OCI-LY7 (cell line): Measurements from ENCODE around the gene MS4A15. TPM values are rescaled to one million over a fixed set of nuclear protein-coding genes. Genes with fewer than 3 reads are reported as not detected.

ENCODE experiments used
- BruUV-seq: library from RNA; stranded (reverse); fragments of 400-500 nt; replicated peaks from 2 replicates; lab custom pipeline; 2021; lab: Mats Ljungman, UMichigan
- CTCF ChIA-PET: fragments of 300-600 bp; sonication (Branson Sonifier 250); formaldehyde crosslinking; loops from one replicate; lab custom pipeline; 2022; ENCODE audit warnings: antibody characterized with exemption; ENCODE audit not compliant: unreplicated experiment; lab: Charles Lee
- POLR2A ChIA-PET: fragments of 300-600 bp; sonication (Branson Sonifier 250); formaldehyde crosslinking; loops from one replicate; lab custom pipeline; 2022; ENCODE audit warnings: antibody characterized with exemption; lab: Charles Lee
- DNase-seq: peaks from one replicate; pipeline ENCODE4 v3.0.0-alpha.2; 2015; ENCODE audit warnings: low spot score
- H2AFZ ChIP-seq: fragments of 200-600 bp; sonication (generic), shearing (Covaris generic); 2 replicates; pipeline ENCODE4 v1.6.1; 2014; ENCODE audit warnings: mild to moderate bottlenecking, antibody characterized with exemption, low read length, moderate library complexity
- H3K27ac ChIP-seq: fragments of 200-600 bp; sonication (generic); 2 replicates; pipeline ENCODE4 v1.5.1; 2014; ENCODE audit warnings: mixed run types, low read depth, mild to moderate bottlenecking, moderate library complexity, low read length, inconsistent platforms; ENCODE audit not compliant: poor library complexity, severe bottlenecking
- H3K36me3 ChIP-seq: fragments of 200-600 bp; sonication (generic); 2 replicates; pipeline ENCODE4 v1.6.1; 2014; ENCODE audit warnings: mild to moderate bottlenecking, antibody characterized with exemption, low read length, moderate library complexity, mixed read lengths; ENCODE audit not compliant: insufficient read depth
- H3K4me1 ChIP-seq: fragments of 200-600 bp; sonication (generic); 2 replicates; pipeline ENCODE4 v1.5.1; 2014; ENCODE audit warnings: mild to moderate bottlenecking, low read length; ENCODE audit not compliant: insufficient read depth, poor library complexity, severe bottlenecking
- H3K4me2 ChIP-seq: fragments of 200-600 bp; sonication (generic); 2 replicates; pipeline ENCODE4 v1.6.1; 2014; ENCODE audit warnings: mild to moderate bottlenecking, low read length
- H3K4me3 ChIP-seq: fragments of 200-600 bp; sonication (generic); 2 replicates; pipeline ENCODE4 v1.5.1; 2014; ENCODE audit warnings: mild to moderate bottlenecking, low read depth, low read length; ENCODE audit not compliant: poor library complexity, severe bottlenecking
- H3K79me2 ChIP-seq: fragments of 200-600 bp; sonication (generic); 2 replicates; pipeline ENCODE4 v1.6.1; 2016; ENCODE audit warnings: low read depth, mild to moderate bottlenecking, low read length, moderate library complexity, mixed read lengths; ENCODE audit not compliant: insufficient read depth
- H3K9me2 ChIP-seq: fragments of 200-600 bp; sonication (generic); 2 replicates; pipeline ENCODE4 v1.6.1; 2016; ENCODE audit warnings: mild to moderate bottlenecking, low read length, mixed read lengths; ENCODE audit not compliant: insufficient read depth
- H3K9me3 ChIP-seq: fragments of 200-600 bp; sonication (generic); 2 replicates; pipeline ENCODE4 v1.6.1; 2014; ENCODE audit warnings: mild to moderate bottlenecking, mixed run types, low read length, mixed read lengths
- H4K20me1 ChIP-seq: fragments of 200-600 bp; sonication (generic); 2 replicates; pipeline ENCODE4 v1.6.1; 2014; ENCODE audit warnings: mild to moderate bottlenecking, antibody characterized with exemption, low read length, moderate library complexity, mixed read lengths; ENCODE audit not compliant: insufficient read depth
- CTCF ChIP-seq: fragments of 200-600 bp; sonication (generic); conservative IDR thresholded peaks from 2 replicates; pipeline ENCODE4 v1.5.1; 2014; ENCODE audit warnings: mild to moderate bottlenecking, antibody characterized with exemption, low read length, moderate library complexity, mixed read lengths
- EZH2phosphoT487 ChIP-seq: fragments of 200-600 bp; sonication (generic); IDR thresholded peaks from 2 replicates; pipeline ENCODE4 v1.6.1; 2018; ENCODE audit warnings: low read depth, borderline replicate concordance, mild to moderate bottlenecking, mixed run types, antibody characterized with exemption, low read length, moderate library complexity, mixed read lengths
- intact Hi-C: fragments of 100-400 bp; cut with micrococcal nuclease; formaldehyde crosslinking; loops from one replicate; pipeline ENCODE4 v1.10.0; 2022; ENCODE audit not compliant: unreplicated experiment
- total RNA-seq, 2 experiments: library from RNA; depleted of rRNA in 1 of 2; stranded (reverse); fragments of >200 nt in 1 of 2; shearing (Covaris generic) in 1 of 2; gene quantifications; 2 replicates each; pipeline ENCODE4 v1.2.3, GENCODE V29; 2014 to 2022

MS4A15 gene
- total RNA-seq, 2 experiments from 2014 or later, result not detected

DNA sequence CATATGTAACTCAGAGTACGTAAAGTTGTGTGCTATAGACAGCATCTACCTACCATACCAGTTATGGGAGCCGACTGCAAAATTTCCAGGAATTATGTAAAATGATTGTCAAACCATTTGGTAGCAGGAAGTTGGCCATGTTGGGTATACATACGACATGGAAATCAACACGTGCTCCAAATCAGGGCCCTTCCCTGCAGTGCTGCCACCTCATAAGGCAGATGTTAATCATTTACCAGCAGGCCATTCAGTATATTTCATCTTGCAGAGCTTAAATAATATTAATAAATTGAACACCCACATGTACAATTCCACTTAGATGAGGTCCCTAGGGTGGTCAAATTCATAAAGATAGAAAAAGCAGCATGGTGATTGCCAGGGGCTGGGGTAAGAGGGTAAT is 22.4 kb upstream of the MS4A15 start:
- Histone ChIP-seq H2AFZ (no peak overlapping the region), H3K9me3 (no peaks in the 10 kb centered on the region), H3K4me3 (no peak overlapping the region), H3K4me2 (no peak overlapping the region), H3K9me2 (no peaks in the 10 kb centered on the region), H3K4me1 (no peaks in the 10 kb centered on the region), H3K36me3 (no peaks in the 10 kb centered on the region), H3K79me2 (no peaks in the 10 kb centered on the region), H3K27ac (no peak overlapping the region), H4K20me1 (no peaks in the 10 kb centered on the region)
- CTCF ChIA-PET, result no interaction called here
- POLR2A ChIA-PET, result interaction anchor here (0.6 kb wide), 1 partner anchor 404 kb away, joined by 3 read pairs; no protein-coding TSS in a partner anchor
- BruUV-seq, result no TSS peak
- no peak for DNase-seq
- intact Hi-C loops, result no loop called here
- no peak for TF ChIP-seq EZH2phosphoT487
- no peak for TF ChIP-seq CTCF

- no peaks in the 10 kb centered on the region for H3K4me1 ChIP-seq
- intact Hi-C loops, result no loop called here
- BruUV-seq, result no TSS peak
- no peak overlapping the region for H2AFZ ChIP-seq
- ChIA-PET POLR2A (no interaction called here), CTCF (interaction anchor here (1.4 kb wide), 1 partner anchor 24 kb away, joined by 5 read pairs; no protein-coding TSS in a partner anchor)
- no peak overlapping the region for H3K4me2 ChIP-seq
- no peaks in the 10 kb centered on the region for H3K79me2 ChIP-seq
- H3K9me3 ChIP-seq, result no peaks in the 10 kb centered on the region
- H3K36me3 ChIP-seq, result no peaks in the 10 kb centered on the region
- DNase-seq, result no peak
- H3K9me2 ChIP-seq, result no peaks in the 10 kb centered on the region
- no peak overlapping the region for H3K27ac ChIP-seq
- H4K20me1 ChIP-seq, result no peaks in the 10 kb centered on the region
- peak; percentile 35; the same call in 1 of the 2 replicates for TF ChIP-seq CTCF
- no peak for TF ChIP-seq EZH2phosphoT487
- H3K4me3 ChIP-seq, result no peak overlapping the region
Observed at GRCh38 chr11:60739114-60739513, 17.6 kb upstream of the MS4A15 start.

DNA sequence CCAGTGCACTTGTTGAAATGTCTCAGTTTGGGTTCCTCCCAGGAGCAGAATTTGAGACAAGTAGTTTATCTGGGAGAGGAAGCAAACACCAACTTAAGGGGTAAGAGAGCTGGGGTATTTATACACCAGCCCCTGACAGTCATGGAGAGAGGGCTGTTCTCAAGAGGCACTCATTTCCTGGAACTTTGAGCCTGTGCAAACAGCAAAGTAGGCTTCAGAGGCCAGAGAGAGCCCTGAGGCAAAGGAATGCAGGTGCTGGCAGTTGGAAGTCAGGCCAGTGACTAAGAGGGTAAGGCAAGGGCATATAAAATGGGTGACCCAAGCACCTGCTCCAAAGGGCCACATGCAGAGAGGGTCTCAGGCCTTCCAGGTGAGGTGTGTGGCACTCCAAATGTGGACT is 16.1 kb upstream of the MS4A15 start:
- Histone ChIP-seq H3K4me1 (no peaks in the 10 kb centered on the region), H2AFZ (no peak overlapping the region), H4K20me1 (no peaks in the 10 kb centered on the region), H3K9me3 (no peaks in the 10 kb centered on the region), H3K4me2 (no peak overlapping the region), H3K79me2 (no peaks in the 10 kb centered on the region), H3K4me3 (no peak overlapping the region), H3K27ac (no peak overlapping the region), H3K9me2 (no peaks in the 10 kb centered on the region), H3K36me3 (no peaks in the 10 kb centered on the region)
- no peak for DNase-seq
- CTCF ChIA-PET, result interaction anchor here (1.4 kb wide), 1 partner anchor 22 kb away, joined by 5 read pairs; no protein-coding TSS in a partner anchor
- TF ChIP-seq EZH2phosphoT487 (no peak), CTCF (no peak)
- no TSS peak for BruUV-seq
- POLR2A ChIA-PET, result no interaction called here
- intact Hi-C loops, result no loop called here
